GM12864 (cell line): ENCODE measurements around the gene OLAH.

ENCODE experiments used
- DNase-seq: peaks from one replicate; pipeline ENCODE4 v3.0.0-alpha.2; 2011; ENCODE audit warnings: low read depth
- H3K4me3 ChIP-seq: 2 replicates; pipeline ENCODE4 v1.5.1; 2011; ENCODE audit warnings: mild to moderate bottlenecking, low read depth, low read length, control low read depth
- CTCF ChIP-seq: IDR thresholded peaks from 2 replicates; pipeline ENCODE4 v1.5.1; 2011; ENCODE audit warnings: low read depth, mild to moderate bottlenecking, moderate library complexity, low read length, control low read depth, inconsistent platforms; ENCODE audit errors: missing control alignments

Gene OLAH

GRCh38 chr10:15092855-15093408, 49.2 kb downstream of the OLAH start:
- TF ChIP-seq CTCF: no peak
- DNase-seq: no peak

GRCh38 chr10:15096661-15097010, 52.9 kb downstream of the OLAH start:
- H3K4me3 ChIP-seq: peak overlapping the region; percentile 97
- no peak for DNase-seq
- TF ChIP-seq CTCF: no peak

More at GRCh38 chr10:15092855-15093408, 49.2 kb downstream of the OLAH start:
- H3K4me3 ChIP-seq: no peak overlapping the region

DNA sequence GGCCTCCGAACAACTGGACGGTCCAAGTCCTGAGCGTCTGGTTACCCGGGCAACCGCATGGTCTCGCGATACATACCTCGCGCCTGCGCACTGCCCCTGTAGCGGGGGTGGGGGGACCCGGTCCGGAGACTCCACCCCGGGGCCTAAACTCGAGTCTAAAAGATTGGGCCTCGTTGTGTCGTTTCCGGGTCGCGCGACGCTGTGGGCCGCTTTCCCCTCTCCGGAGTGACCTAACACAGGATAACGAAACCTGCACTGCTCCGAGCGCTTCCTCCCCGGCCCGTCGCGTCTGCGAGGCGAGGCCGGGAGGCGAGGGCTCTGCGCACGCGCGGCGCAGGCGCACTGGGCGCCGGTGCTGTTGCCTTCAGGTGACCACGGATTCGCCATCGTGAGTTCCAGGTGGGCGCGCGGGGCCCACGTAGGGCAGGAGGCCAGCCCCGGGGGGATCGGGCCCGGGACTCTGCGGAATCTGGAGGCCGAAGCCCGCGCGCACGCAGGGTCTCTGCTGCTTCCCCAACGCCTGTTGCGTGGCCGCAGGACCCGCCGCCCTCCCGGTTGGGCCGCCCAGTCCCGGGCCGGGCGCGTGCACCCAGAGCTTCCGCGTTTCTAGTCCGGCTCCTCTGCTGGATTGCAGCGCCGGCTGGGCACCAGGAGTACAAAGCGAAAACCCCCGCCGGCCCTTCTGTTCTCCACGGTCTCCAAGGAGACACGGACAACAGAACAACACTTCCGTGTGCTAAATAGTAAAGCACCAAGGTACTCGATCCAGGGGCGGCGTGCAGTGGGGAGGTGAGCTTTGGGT, 53.5 kb downstream of the OLAH start, which contains the start of gene RPP38:
Gene RPP38 (plus strand): TSS at position 345 of the 802 bp plus-strand sequence. CDS start 5,960 bp downstream, outside the sequence.
- peak; percentile 85 for DNase-seq
- TF ChIP-seq CTCF: no peak
- peak within 1 kb of the TSS; percentile 97 for H3K4me3 ChIP-seq

DNA sequence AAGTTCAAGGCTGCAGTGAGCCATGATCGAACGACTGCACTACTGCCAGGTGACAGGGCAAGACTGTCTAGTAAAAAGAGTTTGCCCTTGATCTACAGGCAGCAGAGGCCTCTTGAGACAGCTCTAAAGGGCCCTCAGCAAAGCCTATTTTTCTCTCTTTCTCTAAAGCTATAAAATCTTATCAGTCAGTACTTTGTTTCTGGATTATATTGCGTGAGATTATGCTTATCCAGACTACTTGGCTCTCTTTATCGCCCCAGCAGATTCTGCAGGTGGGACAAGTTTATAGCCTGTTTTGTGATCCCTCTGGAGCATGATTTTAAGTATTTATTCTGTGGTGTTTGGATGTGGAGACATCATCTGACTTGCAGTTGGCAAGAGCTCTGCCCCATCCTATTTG, 56.1 kb downstream of the OLAH start:
- no peak for TF ChIP-seq CTCF
- no peak for DNase-seq
- H3K4me3 ChIP-seq: no peak overlapping the region

- TF ChIP-seq CTCF: no peak
- no peak for DNase-seq
- no peak overlapping the region for H3K4me3 ChIP-seq
Measured at GRCh38 chr10:15103513-15103912, 59.8 kb downstream of the OLAH start.

GRCh38 chr10:15106352-15107013, 62.7 kb downstream of the OLAH start:
- peak; percentile 93 for TF ChIP-seq CTCF
- no peak for DNase-seq
- H3K4me3 ChIP-seq: no peak overlapping the region
